Prostate gland (tissue), 2 donors: ENCODE results near the gene TTC33.

Experiments
- POLR2A ChIP-seq: fragments of 450-650 bp; IDR thresholded peaks from one replicate; pipeline ENCODE4 v1.6.1; 2016; ENCODE audit warnings: antibody characterized with exemption, mild to moderate bottlenecking
- TF ChIP-seq, protein P1 (sequence below), 4 experiments: fragments of 200-600 bp in 2 of 4; fragments of 450-650 bp in 2 of 4; sonication (generic) in 2 of 4; IDR thresholded peaks; 1 replicate in 3 of 4; 2 replicates in 1 of 4; pipeline ENCODE4 v1.5.1; 2016 to 2019; ENCODE audit warnings: antibody characterized with exemption in 4 of 4, mild to moderate bottlenecking in 2 of 4, moderate library complexity in 2 of 4

DNA sequence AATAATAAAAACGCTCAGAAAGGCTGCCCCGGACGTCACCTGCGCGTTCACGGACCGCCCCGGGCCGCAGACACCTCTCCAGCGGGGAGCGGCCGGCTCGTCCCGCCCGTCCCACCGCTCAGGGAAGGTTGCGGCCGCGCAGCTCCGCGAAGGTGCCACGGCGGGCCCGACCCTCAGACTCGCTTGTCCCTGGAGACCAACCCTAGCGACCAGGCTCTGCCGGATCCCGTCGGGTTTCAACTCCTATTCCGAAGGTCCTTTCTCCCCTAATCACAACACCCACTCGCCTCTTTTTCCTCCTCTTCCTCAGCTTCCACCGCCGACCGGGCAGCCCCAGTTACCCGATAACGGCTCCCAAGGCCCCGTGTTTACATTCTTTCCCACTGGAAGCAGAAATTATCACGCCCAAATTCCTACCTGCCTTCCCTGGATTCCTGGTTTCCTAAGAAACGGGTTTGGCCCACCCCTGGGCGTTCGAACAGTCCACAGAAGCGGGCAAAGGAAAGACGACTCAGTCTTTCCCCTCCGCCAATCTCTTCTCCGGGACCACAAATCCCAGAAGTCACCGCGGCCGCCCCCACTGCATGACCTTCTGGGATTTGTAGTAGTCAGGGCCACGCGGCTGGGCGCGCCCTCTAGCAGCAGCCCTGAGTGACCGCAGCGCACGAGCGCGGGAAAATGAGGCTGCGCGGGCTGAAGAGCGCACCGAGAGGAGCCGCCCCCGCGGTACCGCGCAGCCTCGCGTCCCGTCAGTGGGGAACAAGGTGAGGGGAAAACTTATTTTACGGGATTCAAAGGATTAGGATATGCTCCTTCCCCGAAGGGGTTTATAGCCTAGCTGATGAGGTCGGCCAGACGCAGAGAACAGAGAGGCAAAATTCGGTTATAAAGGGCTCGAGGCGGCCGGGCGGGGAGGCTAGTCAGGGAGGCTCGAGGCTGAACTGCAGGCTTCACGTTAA lies at the start of gene TTC33:
- TF ChIP-seq, protein P1, sequence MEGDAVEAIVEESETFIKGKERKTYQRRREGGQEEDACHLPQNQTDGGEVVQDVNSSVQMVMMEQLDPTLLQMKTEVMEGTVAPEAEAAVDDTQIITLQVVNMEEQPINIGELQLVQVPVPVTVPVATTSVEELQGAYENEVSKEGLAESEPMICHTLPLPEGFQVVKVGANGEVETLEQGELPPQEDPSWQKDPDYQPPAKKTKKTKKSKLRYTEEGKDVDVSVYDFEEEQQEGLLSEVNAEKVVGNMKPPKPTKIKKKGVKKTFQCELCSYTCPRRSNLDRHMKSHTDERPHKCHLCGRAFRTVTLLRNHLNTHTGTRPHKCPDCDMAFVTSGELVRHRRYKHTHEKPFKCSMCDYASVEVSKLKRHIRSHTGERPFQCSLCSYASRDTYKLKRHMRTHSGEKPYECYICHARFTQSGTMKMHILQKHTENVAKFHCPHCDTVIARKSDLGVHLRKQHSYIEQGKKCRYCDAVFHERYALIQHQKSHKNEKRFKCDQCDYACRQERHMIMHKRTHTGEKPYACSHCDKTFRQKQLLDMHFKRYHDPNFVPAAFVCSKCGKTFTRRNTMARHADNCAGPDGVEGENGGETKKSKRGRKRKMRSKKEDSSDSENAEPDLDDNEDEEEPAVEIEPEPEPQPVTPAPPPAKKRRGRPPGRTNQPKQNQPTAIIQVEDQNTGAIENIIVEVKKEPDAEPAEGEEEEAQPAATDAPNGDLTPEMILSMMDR (IDR thresholded peaks at IDR 0.05), result peak; percentile 55 to 76 (median 76)
- peak; percentile 40 for TF ChIP-seq POLR2A
